Stimulated activated naive CD8-positive, alpha-beta T cell treated with anti-CD3 and anti-CD28 coated beads, Interleukin-15, Interleukin-2, amounts not matched to agents 100 U/mL and 50 U/mL, for 24 hours (primary cell): ENCODE measurements around the gene NOC2L.

ENCODE experiments used
- ATAC-seq: fragments of 150-1000 bp; cut with Tn5 transposase; one replicate; pipeline ENCODE4 v1.10.0; 2021
- DNase-seq: peaks from one replicate; pipeline ENCODE4 v3.0.0; 2021

NOC2L gene

DNA sequence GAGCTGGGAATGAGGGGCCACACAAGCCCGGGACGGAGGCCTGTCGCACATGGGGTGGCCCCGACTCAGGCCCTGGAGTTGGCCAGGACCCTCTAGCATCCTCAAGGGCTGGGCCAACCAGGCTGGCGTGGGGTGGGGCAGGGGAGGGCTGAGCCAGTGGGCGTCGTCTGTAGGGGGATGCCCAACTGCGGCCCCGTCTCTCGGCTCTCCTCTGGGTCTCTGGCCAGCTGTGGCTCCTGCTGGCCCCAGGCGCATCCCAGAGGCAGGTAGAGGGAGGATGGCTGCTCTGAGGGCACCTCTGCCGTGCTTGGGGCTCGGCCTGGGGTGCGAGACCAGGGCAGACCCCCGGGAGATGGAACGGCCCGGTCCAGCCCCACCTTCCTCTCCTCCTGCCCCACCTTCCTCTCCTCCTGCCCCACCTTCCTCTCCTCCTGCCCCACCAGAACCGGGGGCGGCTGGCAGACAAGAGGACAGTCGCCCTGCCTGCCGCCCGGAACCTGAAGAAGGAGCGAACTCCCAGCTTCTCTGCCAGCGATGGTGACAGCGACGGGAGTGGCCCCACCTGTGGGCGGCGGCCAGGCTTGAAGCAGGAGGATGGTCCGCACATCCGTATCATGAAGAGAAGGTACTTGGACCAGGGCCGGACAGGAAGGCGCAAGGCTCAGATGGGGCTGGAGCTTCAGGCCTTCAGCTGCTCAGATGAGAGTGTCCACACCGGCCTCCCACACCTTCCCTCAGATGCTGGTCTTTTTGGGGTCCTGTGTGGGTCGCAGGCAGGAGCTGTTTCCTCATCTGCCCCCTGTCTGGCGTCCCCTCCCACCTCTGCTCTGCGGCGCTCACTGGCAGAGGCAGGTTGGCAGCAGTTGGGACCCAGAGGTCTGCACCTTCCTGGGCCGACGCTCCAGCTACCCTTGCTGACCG is 29.1 kb downstream of the NOC2L start:
- DNase-seq, result no peak
- no peak for ATAC-seq

GRCh38 chr1:928825-929661 is 30.0 kb downstream of the NOC2L start:
- ATAC-seq (no peak), DNase-seq (no peak)

GRCh38 chr1:927748-928147 is 31.3 kb downstream of the NOC2L start:
- no peak for ATAC-seq

DNA sequence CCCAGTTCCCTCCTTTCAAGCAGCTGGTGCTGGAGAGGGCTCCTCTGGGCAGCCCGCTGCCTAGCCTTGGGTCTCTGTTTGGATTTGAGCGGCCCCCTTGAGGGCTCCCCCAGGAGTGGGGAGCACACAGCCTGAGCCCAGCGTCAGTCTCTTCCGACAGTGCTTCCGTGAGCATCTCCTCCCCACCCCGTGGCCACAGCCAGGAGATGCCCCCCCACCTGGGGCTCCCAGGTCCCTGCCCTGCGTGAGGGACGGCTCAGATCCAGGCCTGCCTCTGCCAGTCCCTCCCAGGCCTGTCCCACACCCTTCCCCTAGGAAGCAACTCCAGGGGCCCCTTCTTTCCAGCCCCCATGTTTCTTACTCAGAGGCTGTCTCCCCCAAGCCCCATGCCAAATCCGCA is 31.8 kb downstream of the NOC2L start:
- no peak for DNase-seq
- ATAC-seq, result no peak

More at GRCh38 chr1:927748-928147, 31.3 kb downstream of the NOC2L start:
- no peak for DNase-seq

- ATAC-seq (no peak), DNase-seq (no peak)
These were observed 33.3 kb downstream of the NOC2L start for GRCh38 chr1:925561-926421.

DNA sequence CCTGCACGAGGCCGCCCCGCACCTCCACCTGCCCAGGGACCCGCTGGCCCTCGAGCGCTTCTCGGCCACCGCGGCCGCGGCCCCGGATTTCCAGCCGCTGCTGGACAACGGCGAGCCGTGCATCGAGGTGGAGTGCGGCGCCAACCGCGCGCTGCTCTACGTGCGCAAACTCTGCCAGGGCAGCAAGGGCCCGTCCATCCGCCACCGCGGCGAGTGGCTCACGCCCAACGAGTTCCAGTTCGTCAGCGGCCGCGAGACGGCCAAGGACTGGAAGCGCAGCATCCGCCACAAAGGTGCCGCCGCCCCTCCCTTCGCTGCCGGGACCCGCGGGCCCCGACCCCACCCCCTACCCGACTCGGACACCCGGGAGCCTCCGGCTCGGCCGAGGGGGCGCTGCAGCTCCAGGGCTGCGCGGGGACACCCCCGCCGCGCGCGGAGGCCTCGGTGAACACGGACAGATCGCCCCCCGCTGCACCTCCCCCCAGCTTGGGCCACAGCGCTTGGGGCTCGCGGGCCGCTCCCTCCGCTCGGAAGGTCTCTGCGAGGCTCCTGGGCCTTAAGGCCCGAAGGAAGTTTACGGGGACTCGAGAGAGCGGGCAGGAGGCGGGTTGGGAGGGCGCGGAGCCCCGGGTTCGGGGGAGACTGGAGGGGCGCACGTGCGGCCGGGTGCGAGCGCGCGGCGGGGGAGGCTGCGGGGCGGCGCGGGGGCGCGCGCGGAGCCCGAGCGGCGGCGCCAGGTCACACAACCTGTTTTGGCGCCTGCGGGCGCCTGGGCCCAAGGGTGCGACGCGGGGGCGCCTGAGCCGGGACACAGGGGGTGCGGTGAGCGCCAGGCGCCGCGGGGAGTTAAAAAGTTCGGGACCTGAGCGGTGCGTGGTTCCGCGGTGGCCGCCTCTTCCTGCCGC is 34.1 kb downstream of the NOC2L start:
- DNase-seq (no peak), ATAC-seq (no peak)

DNA sequence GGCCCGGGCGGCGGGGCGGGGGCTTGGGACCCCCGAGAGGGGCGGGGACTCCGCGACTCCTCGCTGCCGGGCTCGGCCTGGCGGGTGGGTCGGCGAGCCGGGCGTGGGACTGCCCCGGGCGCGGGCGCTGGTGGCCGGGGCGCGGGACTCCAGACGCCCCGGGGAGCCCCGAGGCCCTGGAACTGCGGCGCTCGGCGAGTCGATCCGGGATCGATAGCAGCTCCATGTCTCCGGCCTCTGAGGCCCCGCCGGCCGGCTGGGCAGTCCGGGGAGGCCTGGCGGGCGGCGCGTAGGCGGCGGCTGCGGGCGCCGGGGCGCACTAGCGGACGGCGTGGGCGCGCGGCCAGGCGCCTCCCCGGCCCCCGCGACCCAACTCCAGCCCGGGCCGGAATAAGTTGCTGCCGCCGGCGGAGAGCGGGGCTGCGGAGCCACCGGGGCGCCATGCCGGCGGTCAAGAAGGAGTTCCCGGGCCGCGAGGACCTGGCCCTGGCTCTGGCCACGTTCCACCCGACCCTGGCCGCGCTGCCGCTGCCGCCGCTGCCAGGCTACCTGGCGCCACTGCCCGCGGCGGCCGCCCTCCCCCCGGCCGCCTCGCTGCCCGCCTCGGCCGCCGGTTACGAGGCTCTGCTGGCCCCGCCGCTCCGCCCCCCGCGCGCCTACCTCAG is 34.9 kb downstream of the NOC2L start:
- ATAC-seq (no peak), DNase-seq (no peak)

GRCh38 chr1:923131-923990 is 35.7 kb downstream of the NOC2L start, which contains the start of gene SAMD11:
Gene SAMD11, plus strand, starts transcription at chr1:923923. Its CDS starts 509 bp downstream, at chr1:924432.
- peak; percentile 73 for DNase-seq
- ATAC-seq, result no peak

GRCh38 chr1:921011-921837 is 37.8 kb downstream of the NOC2L start:
- peak; percentile 48 for DNase-seq
- ATAC-seq, result no peak

DNA sequence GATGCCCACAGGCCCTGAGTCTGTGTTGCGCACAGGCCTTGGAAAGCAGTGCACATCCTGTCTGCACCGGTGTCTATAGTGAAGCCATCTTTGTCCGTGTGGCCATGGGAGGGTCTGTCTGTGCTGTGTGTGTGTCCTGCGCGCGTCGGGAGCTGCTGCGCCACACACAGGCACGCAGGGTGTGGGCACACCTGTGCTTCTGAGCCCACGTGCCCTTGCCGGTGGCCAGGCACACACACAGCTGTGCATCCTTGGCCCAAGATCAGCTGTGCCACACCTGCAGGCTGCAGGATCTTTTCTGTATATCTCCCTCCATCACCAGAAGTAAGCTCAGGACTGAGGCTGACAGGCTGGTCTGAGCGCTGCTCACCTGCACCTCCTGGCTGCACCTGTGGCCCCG is 38.5 kb downstream of the NOC2L start:
- DNase-seq, result no peak
- no peak for ATAC-seq

DNA sequence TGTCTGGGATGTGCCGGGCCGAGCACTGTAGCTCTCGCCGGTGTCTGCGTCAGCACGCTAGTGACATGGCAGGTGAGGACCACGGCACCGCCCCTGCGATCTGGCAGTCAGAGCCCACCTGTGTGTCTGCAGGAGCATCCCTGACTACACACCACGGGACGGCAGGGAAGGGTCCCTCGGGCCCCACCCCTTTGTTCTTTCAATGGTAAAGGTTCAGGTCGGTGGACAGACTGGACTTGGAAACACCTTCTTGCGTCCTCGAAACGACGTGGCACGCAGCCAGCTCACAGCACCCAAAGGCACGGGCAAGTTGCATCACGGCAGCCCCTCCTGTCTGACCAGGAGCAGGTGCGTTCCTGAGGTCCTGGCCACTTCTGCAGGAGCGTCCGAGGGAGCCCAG is 39.0 kb downstream of the NOC2L start:
- DNase-seq (no peak), ATAC-seq (no peak)

- DNase-seq, result no peak
- no peak for ATAC-seq
These were observed 39.7 kb downstream of the NOC2L start for GRCh38 chr1:919271-919872.

- ATAC-seq, result no peak
- DNase-seq, result no peak
These were observed 40.2 kb downstream of the NOC2L start for GRCh38 chr1:918843-919242.

GRCh38 chr1:918353-918752 is 40.7 kb downstream of the NOC2L start:
- ATAC-seq (no peak), DNase-seq (no peak)

- DNase-seq, result no peak
- no peak for ATAC-seq
These were observed 41.5 kb downstream of the NOC2L start for GRCh38 chr1:917466-918091.

DNA sequence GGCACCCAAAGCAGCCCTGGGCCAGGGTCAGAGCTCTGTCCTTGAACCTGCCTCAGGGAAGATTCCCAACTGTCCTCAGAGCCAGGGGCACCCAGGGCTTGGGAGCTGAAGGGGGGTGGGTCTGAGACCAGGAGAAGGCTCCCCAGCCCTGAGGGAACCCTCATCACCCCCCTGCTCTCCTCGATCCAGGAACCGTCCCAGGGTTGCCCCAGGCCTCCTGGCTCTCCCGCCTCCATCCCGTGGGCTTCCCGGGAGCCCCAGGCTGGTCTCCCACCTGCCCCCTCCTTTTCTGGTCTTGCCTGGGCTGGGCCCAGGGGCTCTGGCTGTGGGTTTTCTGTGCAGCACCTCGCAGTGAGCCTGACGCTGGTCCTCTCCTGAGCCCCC is 42.0 kb downstream of the NOC2L start:
- no peak for DNase-seq
- no peak for ATAC-seq

GRCh38 chr1:916173-917075 is 42.6 kb downstream of the NOC2L start:
- DNase-seq (peak; percentile 1), ATAC-seq (no peak)
